ENCODE results near the gene C2orf49.

Gene C2orf49

GRCh38 chr2:105337122-105338019 is at the start of gene C2orf49:
Gene C2orf49 (plus strand): TSS chr2:105337540. CDS start chr2:105337588, 48 bp downstream.
- in situ Hi-C loops (cut with MboI; ENCODE audit: low sequenced_read_pairs), result no loop called here

- in situ Hi-C loops (cut with MboI; ENCODE audit: low sequenced_read_pairs), result no loop called here
Measured at GRCh38 chr2:105287692-105288091, 49.6 kb upstream of the C2orf49 start.

- in situ Hi-C loops (cut with MboI; ENCODE audit: low sequenced_read_pairs), result no loop called here
Measured at GRCh38 chr2:105288133-105288532, 49.2 kb upstream of the C2orf49 start.

GRCh38 chr2:105290981-105291660 is 46.2 kb upstream of the C2orf49 start:
- in situ Hi-C loops (cut with MboI; ENCODE audit: low sequenced_read_pairs), result no loop called here

GRCh38 chr2:105291981-105292380 is 45.4 kb upstream of the C2orf49 start:
- in situ Hi-C loops (cut with MboI; ENCODE audit: low sequenced_read_pairs), result no loop called here

GRCh38 chr2:105294046-105294445 is 43.3 kb upstream of the C2orf49 start:
- in situ Hi-C loops (cut with MboI; ENCODE audit: low sequenced_read_pairs), result no loop called here

GRCh38 chr2:105294844-105295481 is 42.4 kb upstream of the C2orf49 start:
- in situ Hi-C loops (cut with MboI; ENCODE audit: low sequenced_read_pairs), result no loop called here

GRCh38 chr2:105296017-105296611 is 41.2 kb upstream of the C2orf49 start:
- in situ Hi-C loops (cut with MboI; ENCODE audit: low sequenced_read_pairs), result no loop called here

GRCh38 chr2:105297216-105297615 is 40.1 kb upstream of the C2orf49 start:
- in situ Hi-C loops (cut with MboI; ENCODE audit: low sequenced_read_pairs), result no loop called here

- in situ Hi-C loops (cut with MboI; ENCODE audit: low sequenced_read_pairs), result no loop called here
Measured at GRCh38 chr2:105298017-105298416, 39.3 kb upstream of the C2orf49 start.

GRCh38 chr2:105299290-105299689 is 38.0 kb upstream of the C2orf49 start:
- in situ Hi-C loops (cut with MboI; ENCODE audit: low sequenced_read_pairs), result no loop called here

- in situ Hi-C loops (cut with MboI; ENCODE audit: low sequenced_read_pairs), result no loop called here
Measured at GRCh38 chr2:105301646-105302045, 35.7 kb upstream of the C2orf49 start.

- in situ Hi-C loops (cut with MboI; ENCODE audit: low sequenced_read_pairs), result no loop called here
Measured at GRCh38 chr2:105307146-105307545, 30.2 kb upstream of the C2orf49 start.

- in situ Hi-C loops (cut with MboI; ENCODE audit: low sequenced_read_pairs), result no loop called here
Measured at GRCh38 chr2:105307550-105307949, 29.8 kb upstream of the C2orf49 start.

GRCh38 chr2:105307962-105308361 is 29.4 kb upstream of the C2orf49 start:
- in situ Hi-C loops (cut with MboI; ENCODE audit: low sequenced_read_pairs), result no loop called here

- in situ Hi-C loops (cut with MboI; ENCODE audit: low sequenced_read_pairs), result no loop called here
Measured at GRCh38 chr2:105308382-105309146, 28.8 kb upstream of the C2orf49 start.

- in situ Hi-C loops (cut with MboI; ENCODE audit: low sequenced_read_pairs), result no loop called here
Measured at GRCh38 chr2:105309147-105309545, 28.2 kb upstream of the C2orf49 start.

- in situ Hi-C loops (cut with MboI; ENCODE audit: low sequenced_read_pairs), result no loop called here
Measured at GRCh38 chr2:105313877-105314276, 23.5 kb upstream of the C2orf49 start.

GRCh38 chr2:105315314-105315713 is 22.0 kb upstream of the C2orf49 start:
- in situ Hi-C loops (cut with MboI; ENCODE audit: low sequenced_read_pairs), result no loop called here

- in situ Hi-C loops (cut with MboI; ENCODE audit: low sequenced_read_pairs), result no loop called here
Measured at GRCh38 chr2:105317937-105318336, 19.4 kb upstream of the C2orf49 start.
